ENCODE results near the gene RMND5A.
"Not testable (repeated sequence)": the region's sequence is repeated elsewhere in the genome, so short reads cannot be mapped to it uniquely, and the experiment has no call there.

Gene RMND5A

DNA sequence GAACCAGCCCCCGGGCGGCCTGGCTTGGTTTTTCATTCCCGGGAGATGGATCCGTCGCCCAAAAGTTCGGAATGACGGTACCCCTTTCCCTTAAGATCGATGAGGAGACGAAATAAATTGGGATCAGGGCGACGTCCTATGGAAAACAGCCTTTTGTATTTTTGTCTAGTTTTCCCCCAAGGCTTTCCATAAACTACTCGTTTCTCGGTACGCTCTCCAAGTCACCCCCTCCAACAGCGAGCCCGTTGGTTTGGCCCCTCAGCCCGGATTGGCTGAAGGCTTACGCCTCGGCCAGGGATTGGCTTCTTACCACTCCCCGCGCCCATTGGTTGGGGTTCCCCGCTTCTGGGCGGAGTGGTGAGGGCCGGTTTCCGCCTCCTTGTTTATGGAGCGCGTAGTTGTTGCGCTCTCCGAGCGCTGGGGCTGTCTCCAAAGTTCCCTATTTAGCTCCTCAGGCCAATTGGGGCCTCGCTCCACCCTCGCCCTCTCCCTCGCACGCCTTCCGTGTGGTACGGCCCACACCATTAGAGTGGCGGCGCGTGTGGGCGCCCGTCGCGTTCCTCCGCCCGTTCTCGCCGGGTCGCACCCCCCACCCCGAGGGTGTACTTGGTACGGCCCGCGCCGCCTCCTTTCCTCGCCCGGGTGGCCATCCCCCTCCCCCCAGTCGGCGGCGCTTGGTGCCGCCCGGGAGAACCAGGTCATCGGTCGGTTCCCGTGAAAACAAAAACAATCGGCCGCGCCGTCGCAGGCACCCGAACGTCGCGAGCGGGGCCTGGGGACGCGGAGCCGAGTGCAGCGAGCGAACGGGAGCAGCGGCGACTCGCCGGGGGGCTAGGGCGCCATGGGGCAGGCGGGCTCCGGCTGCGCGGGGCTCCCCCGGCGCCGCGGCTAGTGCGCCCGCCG lies at the start of gene RMND5A:
RMND5A (plus strand) TSS at position 655 of the 903 bp plus-strand sequence. CDS start 377 bp downstream, outside the sequence.
- peak; percentile 94 for DNase-seq

DNA sequence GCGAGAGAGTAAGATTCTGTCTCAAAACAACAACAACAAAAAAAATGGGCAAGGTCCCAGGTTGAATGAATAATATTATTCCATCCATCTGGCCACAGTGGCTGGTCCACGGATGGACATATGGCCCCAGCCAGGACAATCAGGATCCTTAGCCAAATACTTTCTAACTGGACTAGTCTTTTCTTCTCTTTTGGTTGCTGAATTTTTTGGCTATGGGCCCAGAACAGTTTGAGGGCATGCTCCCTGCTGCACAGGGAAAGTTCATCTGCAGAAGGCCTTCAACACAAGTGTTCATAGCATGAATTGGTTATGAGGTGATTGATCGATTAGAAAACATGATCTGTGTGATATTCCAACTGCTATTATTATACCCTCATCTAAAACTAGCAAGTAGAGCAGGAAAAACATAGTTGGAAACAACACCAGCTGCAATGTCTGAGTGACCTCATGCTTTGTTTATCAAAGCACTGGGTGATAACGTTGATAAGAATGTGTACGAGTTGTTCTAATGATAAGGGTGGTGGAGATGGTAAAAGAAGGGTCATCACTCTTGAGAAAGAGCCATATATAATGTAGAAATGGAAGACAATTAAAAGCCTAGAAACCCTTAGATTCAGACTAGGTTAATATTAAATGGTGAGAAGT lies 48.6 kb upstream of the RMND5A start:
- no peak for DNase-seq

- no peak for DNase-seq
Measured at GRCh38 chr2:86672027-86672545, 48.0 kb upstream of the RMND5A start.

GRCh38 chr2:86673011-86673410 lies 47.1 kb upstream of the RMND5A start:
- no peak for DNase-seq

DNA sequence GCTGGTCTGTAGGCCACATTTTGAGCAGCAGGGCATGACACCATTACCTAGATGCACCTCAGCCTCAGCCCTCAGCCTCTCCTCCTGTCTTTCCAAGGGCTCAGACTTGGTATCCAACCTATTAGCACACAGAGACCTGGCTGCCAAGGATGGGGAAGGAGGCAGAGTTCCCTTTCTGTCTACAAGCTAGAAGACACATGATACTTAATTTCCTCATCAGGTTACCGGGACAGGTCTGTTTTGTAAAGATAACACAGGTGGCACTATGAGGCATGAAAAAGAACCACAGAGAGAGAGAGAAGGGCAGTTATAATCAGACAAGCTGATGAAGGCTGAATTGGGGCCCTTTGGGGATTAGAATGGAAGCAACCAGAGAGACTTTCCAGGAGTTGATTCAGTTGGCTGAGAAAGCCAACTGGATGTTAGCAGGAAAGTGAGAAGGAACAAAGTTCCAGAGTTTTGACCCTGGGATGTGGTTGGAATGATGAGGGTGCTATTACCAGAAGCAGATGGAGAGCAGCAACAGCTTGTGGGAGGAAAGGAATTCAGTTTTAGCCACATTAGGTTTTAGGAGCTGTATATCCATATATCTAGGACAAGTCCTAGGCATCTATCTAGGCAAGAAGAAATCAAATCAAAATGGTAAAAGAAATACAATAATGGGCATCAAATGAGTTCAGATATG lies 46.0 kb upstream of the RMND5A start:
- no peak for DNase-seq

DNA sequence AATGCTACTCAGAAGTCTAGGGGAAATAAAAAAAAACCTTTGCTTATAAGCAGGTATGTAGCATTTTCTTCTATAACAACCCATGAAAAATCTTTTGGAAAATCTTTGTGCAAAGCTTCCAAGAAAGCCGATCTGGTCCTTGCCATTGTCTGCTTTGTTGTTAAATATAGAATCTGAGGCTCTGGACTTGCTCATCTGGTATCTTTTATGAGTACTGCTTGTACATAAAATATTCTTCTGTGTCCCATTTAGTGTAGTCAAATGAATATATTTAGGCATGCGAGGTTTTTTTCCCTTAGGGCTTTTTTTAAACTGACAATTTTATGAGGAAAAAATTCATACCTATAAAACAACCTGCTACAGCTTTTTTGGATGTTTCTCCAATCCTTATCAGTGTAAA lies 45.0 kb upstream of the RMND5A start:
- DNase-seq: no peak

GRCh38 chr2:86675511-86676015 lies 44.5 kb upstream of the RMND5A start:
- DNase-seq: no peak

- DNase-seq: no peak
Measured at GRCh38 chr2:86677816-86678215, 42.3 kb upstream of the RMND5A start.

GRCh38 chr2:86679036-86679435 lies 41.1 kb upstream of the RMND5A start:
- no peak for DNase-seq

DNA sequence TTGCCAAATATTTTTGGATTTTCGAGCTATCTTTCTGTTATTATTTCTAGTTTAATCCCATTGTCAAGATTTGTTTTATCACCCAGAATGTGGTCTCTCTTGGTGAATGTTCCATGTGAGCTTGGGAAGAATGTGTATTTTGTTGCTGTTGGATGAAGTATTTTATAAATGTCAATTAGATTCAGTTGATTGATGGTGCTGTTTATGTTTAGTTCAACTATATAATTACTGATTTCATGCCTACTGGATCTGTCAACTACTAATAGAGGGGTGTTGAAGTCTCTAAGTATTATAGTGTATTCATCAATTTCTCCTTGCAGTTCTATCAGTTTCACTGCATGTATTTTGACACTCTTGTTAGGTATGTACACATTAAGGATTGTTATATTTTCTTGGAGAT lies 34.7 kb upstream of the RMND5A start:
- no peak for DNase-seq

- DNase-seq: no peak
Measured at GRCh38 chr2:86686460-86686859, 33.6 kb upstream of the RMND5A start.

DNA sequence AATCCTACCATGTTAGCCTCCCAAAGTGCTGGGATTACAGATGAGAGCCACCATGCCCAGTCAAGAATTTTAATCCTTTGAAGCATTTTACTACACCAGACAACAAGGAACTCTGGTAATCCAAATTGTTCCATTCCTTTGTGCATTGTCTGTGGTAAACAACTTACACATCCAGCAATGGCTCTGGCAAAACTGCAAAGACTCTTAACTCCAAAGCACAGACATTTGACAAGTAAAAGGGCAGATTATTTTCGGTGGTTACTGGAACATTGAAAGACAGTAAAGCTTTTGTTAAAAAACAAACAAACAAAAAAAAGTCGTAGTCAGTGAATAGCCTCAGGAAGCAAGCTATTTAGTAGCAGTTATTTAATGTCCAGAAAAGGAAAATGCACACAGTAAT lies 33.2 kb upstream of the RMND5A start:
- no peak for DNase-seq

DNA sequence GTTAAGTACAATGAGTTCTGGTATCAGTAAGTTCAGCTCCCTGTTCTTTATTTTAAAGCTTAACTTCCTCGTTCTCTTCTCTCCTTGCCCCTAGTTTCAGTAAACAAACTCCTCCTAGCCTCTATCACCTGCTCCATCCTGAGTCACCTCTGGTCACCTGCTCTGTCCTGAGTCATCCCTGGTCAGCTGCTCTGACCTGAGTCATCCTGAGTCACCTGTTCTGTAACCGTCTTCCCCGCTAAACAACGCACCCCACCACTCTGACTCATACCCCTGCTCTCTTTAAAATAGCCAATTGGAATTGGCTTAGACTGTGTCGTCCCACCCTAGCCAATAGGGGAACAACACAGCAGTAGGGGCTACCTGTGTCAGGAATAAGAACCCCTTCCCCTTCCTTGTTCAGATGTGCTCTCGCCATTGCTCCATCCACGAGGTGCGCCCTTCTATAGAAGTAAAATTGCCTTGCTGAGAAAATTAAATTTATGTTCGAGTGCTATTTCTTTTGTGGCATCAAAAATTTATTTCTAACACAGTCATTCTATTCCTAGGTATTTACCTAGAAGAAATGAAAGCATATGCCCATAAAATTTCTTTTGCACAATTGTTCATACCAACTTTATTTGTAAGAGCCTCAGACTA lies 24.9 kb upstream of the RMND5A start:
- DNase-seq: no peak

GRCh38 chr2:86697551-86698104 lies 22.5 kb upstream of the RMND5A start:
- no peak for DNase-seq

DNA sequence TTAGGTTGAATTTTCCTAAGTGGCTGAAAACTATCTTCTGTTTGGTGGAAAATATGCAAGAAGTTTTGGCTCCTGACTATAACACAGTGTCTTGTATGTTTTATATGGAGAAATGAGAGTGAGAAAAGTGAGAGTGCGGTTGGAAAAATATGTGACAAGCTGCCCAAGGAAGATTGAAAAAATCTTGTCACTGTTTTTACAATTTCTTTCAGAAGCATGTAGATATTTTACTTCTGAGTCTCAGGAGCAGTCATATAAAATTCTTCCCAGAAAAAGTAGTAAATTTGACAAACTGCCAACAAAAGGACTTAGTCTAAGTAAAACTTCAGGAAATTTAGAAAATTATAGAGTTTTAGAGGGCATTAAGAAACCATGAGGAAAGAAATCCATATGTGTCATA lies 19.4 kb upstream of the RMND5A start:
- DNase-seq: no peak

DNA sequence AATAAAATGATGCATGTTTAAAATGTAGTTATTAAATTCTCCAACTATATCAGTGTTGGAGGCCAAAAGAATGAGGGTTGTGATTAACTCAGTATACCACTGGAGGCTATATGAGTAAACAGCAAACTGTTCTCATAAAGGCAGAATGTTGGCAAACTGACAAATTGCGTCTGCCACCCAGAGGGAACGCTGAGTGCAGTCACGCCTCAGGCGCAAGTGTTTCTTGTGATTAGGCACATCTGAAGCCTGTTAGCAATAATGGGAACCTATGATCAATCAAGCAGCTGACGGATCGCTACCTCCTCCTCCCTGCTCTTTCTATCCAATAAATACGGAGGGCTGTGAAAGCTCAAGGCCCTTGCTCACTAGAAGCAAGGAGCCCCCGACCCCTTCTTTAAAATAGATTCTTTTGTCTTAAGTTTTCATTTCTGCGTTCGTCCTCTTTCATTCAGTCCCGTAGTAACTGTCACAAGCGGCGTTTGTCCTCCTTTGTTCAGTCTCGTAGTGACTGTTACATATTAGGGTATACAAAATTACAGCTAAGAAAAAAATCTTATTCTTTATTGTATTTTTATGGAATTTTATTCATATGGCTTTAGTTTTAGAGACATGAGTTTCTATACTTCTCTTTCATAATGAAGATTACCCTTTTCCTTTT lies 16.3 kb upstream of the RMND5A start:
- no peak for DNase-seq

DNA sequence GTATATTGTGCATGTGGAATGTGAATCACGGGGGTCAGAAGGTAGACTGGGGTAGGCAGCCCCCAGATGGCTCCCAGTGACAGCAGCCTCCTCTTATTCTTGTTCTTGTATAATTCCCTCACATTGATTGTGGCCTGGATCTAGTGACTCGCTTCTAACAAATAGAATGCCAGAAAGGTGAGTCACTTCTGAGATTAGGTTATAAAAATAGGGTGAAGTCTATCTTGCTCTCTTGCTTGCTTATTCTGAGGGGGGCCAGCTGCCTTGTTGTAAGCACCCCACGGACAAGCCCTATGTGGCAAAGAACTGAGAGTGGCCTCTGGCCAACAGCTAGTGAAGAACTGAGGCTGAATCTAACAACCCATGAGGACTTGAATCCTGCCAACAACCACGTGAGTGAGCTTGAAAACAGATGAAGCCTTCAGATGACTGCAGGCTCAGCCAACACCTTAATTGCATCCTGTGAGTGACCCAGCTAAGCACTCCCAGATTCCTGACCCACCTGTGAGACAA lies 15.6 kb upstream of the RMND5A start:
- no peak for DNase-seq

- no peak for DNase-seq
Measured at GRCh38 chr2:86706220-86706619, 13.9 kb upstream of the RMND5A start.

DNA sequence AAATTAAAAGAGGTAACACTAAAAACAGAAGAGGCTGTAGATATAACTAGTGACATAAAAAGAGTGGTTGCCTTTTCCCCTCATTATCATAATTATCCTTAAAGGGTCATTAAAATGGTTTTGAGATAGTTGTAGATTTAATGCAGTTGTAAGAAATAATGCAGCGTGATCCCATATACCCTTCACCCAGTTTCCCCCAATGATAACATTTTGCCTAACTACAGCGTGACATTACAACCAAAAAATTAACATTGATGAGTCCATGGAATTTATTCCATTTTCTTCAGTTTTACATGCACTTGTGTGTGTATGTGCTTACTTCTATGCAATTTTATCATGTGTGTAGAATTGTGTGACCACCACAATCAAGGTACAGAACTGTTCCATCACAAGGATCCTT lies 13.2 kb upstream of the RMND5A start:
- no peak for DNase-seq

- DNase-seq: not testable (repeated sequence)
Measured at GRCh38 chr2:86708126-86708525, 12.0 kb upstream of the RMND5A start.

DNA sequence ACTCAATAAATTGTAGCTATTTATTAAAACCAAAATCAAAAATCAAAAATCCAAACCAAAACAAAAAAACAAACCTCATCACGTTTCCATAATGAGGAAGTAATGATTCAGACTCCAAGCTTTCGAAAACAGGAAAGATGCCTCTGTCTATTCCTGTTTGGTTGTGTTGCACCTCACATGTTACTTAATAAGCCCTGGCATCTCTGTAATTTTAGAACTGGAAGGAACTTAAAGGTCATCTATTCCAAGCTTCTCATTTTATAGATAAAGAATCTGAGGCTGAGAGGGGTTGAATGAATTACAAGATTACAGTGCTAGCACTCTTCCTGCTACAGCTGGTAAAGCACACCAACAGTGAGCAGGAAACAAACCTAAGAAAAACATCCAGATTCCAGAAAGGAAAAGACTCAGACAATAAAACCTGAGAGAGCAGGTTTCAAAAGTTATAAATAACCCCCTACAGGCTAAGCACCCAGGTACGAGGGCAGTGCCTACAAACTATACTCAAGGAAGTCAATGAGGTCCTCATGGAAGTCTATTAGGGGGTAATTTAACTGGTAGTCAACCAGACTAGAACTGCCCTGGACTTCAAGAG lies 5.4 kb upstream of the RMND5A start:
- DNase-seq: not testable (repeated sequence)
